ENCODE results near the gene GRM4.

GRM4 gene

GRCh38 chr6:34106421-34106820 is 39.5 kb downstream of the GRM4 start:
- DNase-seq (ENCODE audit: low read depth) = no peak

- no peak for DNase-seq (ENCODE audit: low read depth)
Measured at GRCh38 chr6:34104628-34105027, 41.3 kb downstream of the GRM4 start.

GRCh38 chr6:34104186-34104585 is 41.7 kb downstream of the GRM4 start:
- no peak for DNase-seq (ENCODE audit: low read depth)

GRCh38 chr6:34103321-34103720 is 42.6 kb downstream of the GRM4 start:
- no peak for DNase-seq (ENCODE audit: low read depth)

- DNase-seq (ENCODE audit: low read depth) = no peak
Measured at GRCh38 chr6:34102696-34103095, 43.2 kb downstream of the GRM4 start.

GRCh38 chr6:34102099-34102656 is 43.7 kb downstream of the GRM4 start:
- DNase-seq (ENCODE audit: low read depth) = no peak

- DNase-seq (ENCODE audit: low read depth) = no peak
Measured at GRCh38 chr6:34100788-34101187, 45.1 kb downstream of the GRM4 start.

- DNase-seq (ENCODE audit: low read depth) = no peak
Measured at GRCh38 chr6:34099878-34100277, 46.0 kb downstream of the GRM4 start.

- DNase-seq (ENCODE audit: low read depth) = no peak
Measured at GRCh38 chr6:34098045-34098936, 47.6 kb downstream of the GRM4 start.

GRCh38 chr6:34096814-34097213 is 49.1 kb downstream of the GRM4 start:
- no peak for DNase-seq (ENCODE audit: low read depth)

GRCh38 chr6:34096193-34096592 is 49.7 kb downstream of the GRM4 start:
- DNase-seq (ENCODE audit: low read depth) = no peak

- DNase-seq (ENCODE audit: low read depth) = no peak
Measured at GRCh38 chr6:34095741-34096140, 50.1 kb downstream of the GRM4 start.

GRCh38 chr6:34095136-34095505 is 50.8 kb downstream of the GRM4 start:
- no peak for DNase-seq (ENCODE audit: low read depth)

- DNase-seq (ENCODE audit: low read depth) = no peak
Measured at GRCh38 chr6:34094474-34095135, 51.3 kb downstream of the GRM4 start.

- no peak for DNase-seq (ENCODE audit: low read depth)
Measured at GRCh38 chr6:34093854-34094430, 51.9 kb downstream of the GRM4 start.

GRCh38 chr6:34093206-34093605 is 52.7 kb downstream of the GRM4 start:
- DNase-seq (ENCODE audit: low read depth) = no peak

GRCh38 chr6:34092631-34093030 is 53.3 kb downstream of the GRM4 start:
- no peak for DNase-seq (ENCODE audit: low read depth)

GRCh38 chr6:34090935-34091334 is 55.0 kb downstream of the GRM4 start:
- no peak for DNase-seq (ENCODE audit: low read depth)

GRCh38 chr6:34090529-34090928 is 55.4 kb downstream of the GRM4 start:
- no peak for DNase-seq (ENCODE audit: low read depth)

GRCh38 chr6:34086558-34086957 is 59.3 kb downstream of the GRM4 start:
- no peak for DNase-seq (ENCODE audit: low read depth)

- DNase-seq (ENCODE audit: low read depth) = no peak
Measured at GRCh38 chr6:34085453-34086170, 60.3 kb downstream of the GRM4 start.

GRCh38 chr6:34084591-34085290 is 61.1 kb downstream of the GRM4 start:
- no peak for DNase-seq (ENCODE audit: low read depth)

Data from fibroblast of the conjunctiva (primary cell).